Loucy (cell line): ENCODE results near the gene TPI1.

ENCODE experiments used
- EZH2phosphoT487 ChIP-seq: fragments of 200-600 bp; IDR thresholded peaks from 2 replicates; pipeline ENCODE4 v1.6.1; 2018; ENCODE audit warnings: antibody characterized with exemption, mild to moderate bottlenecking, moderate library complexity, borderline replicate concordance
- TF ChIP-seq, protein P1 (sequence below): fragments of 200-600 bp; sonication (generic); conservative IDR thresholded peaks from 2 replicates; pipeline ENCODE4 v1.5.1; 2014; ENCODE audit warnings: mild to moderate bottlenecking, antibody characterized with exemption, low read length

- TF ChIP-seq, protein P1, sequence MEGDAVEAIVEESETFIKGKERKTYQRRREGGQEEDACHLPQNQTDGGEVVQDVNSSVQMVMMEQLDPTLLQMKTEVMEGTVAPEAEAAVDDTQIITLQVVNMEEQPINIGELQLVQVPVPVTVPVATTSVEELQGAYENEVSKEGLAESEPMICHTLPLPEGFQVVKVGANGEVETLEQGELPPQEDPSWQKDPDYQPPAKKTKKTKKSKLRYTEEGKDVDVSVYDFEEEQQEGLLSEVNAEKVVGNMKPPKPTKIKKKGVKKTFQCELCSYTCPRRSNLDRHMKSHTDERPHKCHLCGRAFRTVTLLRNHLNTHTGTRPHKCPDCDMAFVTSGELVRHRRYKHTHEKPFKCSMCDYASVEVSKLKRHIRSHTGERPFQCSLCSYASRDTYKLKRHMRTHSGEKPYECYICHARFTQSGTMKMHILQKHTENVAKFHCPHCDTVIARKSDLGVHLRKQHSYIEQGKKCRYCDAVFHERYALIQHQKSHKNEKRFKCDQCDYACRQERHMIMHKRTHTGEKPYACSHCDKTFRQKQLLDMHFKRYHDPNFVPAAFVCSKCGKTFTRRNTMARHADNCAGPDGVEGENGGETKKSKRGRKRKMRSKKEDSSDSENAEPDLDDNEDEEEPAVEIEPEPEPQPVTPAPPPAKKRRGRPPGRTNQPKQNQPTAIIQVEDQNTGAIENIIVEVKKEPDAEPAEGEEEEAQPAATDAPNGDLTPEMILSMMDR = peak; percentile 71
- no peak for TF ChIP-seq EZH2phosphoT487
Observed at GRCh38 chr12:6890789-6891645, 23.7 kb downstream of the TPI1 start.
